Activated T-cell treated with anti-CD3 and anti-CD28 coated beads, Interleukin-2, amount 50 U/mL, for 48 hours (primary cell): ENCODE measurements around the gene IPMK.

Source experiments
- DNase-seq, 2 experiments: peaks; one replicate each; pipeline ENCODE4 v3.0.0-alpha.2; 2020

The IPMK gene

GRCh38 chr10:58267713-58268453 is at the start of gene IPMK:
IPMK (minus strand) TSS chr10:58267894; CDS start chr10:58267611, 283 bp downstream.
- DNase-seq: peak; percentile 94 to 96

- no peak for DNase-seq
These were observed 49.2 kb upstream of the IPMK start for GRCh38 chr10:58316874-58317273.

- DNase-seq: no peak
These were observed 43.3 kb upstream of the IPMK start for GRCh38 chr10:58311026-58311425.

- DNase-seq: no peak
These were observed 40.0 kb upstream of the IPMK start for GRCh38 chr10:58307676-58308075.

GRCh38 chr10:58305821-58306220 is 38.1 kb upstream of the IPMK start:
- no peak for DNase-seq

- DNase-seq: no peak
These were observed 36.5 kb upstream of the IPMK start for GRCh38 chr10:58304099-58304633.

GRCh38 chr10:58302254-58302653 is 34.6 kb upstream of the IPMK start:
- no peak for DNase-seq

GRCh38 chr10:58300676-58301075 is 33.0 kb upstream of the IPMK start:
- DNase-seq: no peak

GRCh38 chr10:58299580-58299979 is 31.9 kb upstream of the IPMK start:
- peak; percentile 61 to 63 for DNase-seq

GRCh38 chr10:58293989-58294388 is 26.3 kb upstream of the IPMK start:
- DNase-seq: no peak

- DNase-seq: no peak
These were observed 24.0 kb upstream of the IPMK start for GRCh38 chr10:58291538-58292174.

- no peak for DNase-seq
These were observed 14.9 kb upstream of the IPMK start for GRCh38 chr10:58282615-58283014.

GRCh38 chr10:58281092-58281752 is 13.5 kb upstream of the IPMK start:
- no peak for DNase-seq

- DNase-seq: no peak
These were observed 12.8 kb upstream of the IPMK start for GRCh38 chr10:58280477-58280876.

- DNase-seq: no peak
These were observed 11.2 kb upstream of the IPMK start for GRCh38 chr10:58278962-58279307.

- DNase-seq: no peak
These were observed 10.7 kb upstream of the IPMK start for GRCh38 chr10:58278274-58278961.

GRCh38 chr10:58275908-58276307 is 8.2 kb upstream of the IPMK start:
- DNase-seq: no peak

- no peak for DNase-seq
These were observed 7.6 kb upstream of the IPMK start for GRCh38 chr10:58275261-58275660.

- DNase-seq: no peak
These were observed 2.1 kb upstream of the IPMK start for GRCh38 chr10:58269782-58270290.

- peak; percentile 89 to 91 for DNase-seq
These were observed 1.5 kb upstream of the IPMK start, which contains the start of gene CISD1 for GRCh38 chr10:58268946-58269781. CISD1 (plus strand) TSS chr10:58269162; CDS start chr10:58269274, 112 bp downstream.

GRCh38 chr10:58268454-58268945 is 806 bp upstream of the IPMK start:
- no peak for DNase-seq
